ENCODE results near the gene EP400. TPM values are rescaled to one million over a fixed set of nuclear protein-coding genes. Genes with fewer than 3 reads are reported as not detected.
A peak's percentile ranks its signal among the peaks of the same experiment; 100 is the strongest.

The EP400 gene
- total RNA-seq, 4 donors from 2014 or later: 12.6 to 28.0 (median 22.8) TPM

GRCh38 chr12:132084621-132085290 lies 135.0 kb downstream of the EP400 start:
- Histone ChIP-seq H3K4me3 (peak overlapping the region; percentile 88 to 97), H3K9me3 (no peaks in the 10 kb centered on the region), H3K4me1 (peaks cover 0 to 30% (median 11%) of the 10 kb centered on the region in 3 donors), H3K27me3 (no peaks in the 10 kb centered on the region), H3K36me3 (peaks cover 0 to 19% of the 10 kb centered on the region in 2 donors), H3K27ac (peak overlapping the region; percentile 73 to 94 (median 92))
- peak; percentile 49 for TF ChIP-seq POLR2AphosphoS5 (IDR thresholded peaks at IDR 0.05)
- TF ChIP-seq CTCF (IDR thresholded peaks at IDR 0.05): no peak
- 4 to 10% methylated on average over 12 to 17 of the region's 49 CpGs for WGBS, 2 donors (ENCODE audit: low coverage in 1 of 2)
- peak; percentile 63 for ATAC-seq

- Histone ChIP-seq H3K36me3 (peaks cover 0 to 19% of the 10 kb centered on the region in 2 donors), H3K9me3 (no peaks in the 10 kb centered on the region), H3K4me3 (peak overlapping the region; percentile 88 to 97), H3K27ac (peak overlapping the region; percentile 16 to 94 (median 92)), H3K27me3 (no peaks in the 10 kb centered on the region), H3K4me1 (peaks cover 0 to 30% (median 11%) of the 10 kb centered on the region in 3 donors)
- 34 to 39% methylated on average over 3 to 4 of the region's 6 CpGs for WGBS, 2 donors (ENCODE audit: low coverage in 1 of 2)
- ATAC-seq: no peak
- TF ChIP-seq POLR2A (IDR thresholded peaks at IDR 0.05) (no peak), EP300 (IDR thresholded peaks at IDR 0.05) (no peak), POLR2AphosphoS5 (IDR thresholded peaks at IDR 0.05) (no peak), CTCF (IDR thresholded peaks at IDR 0.05) (no peak)
Observed at GRCh38 chr12:132085291-132085635, 135.5 kb downstream of the EP400 start.

- H3K4me1 ChIP-seq: peaks cover 0 to 23% (median 7%) of the 10 kb centered on the region in 3 donors
- WGBS, 2 donors (ENCODE audit: low coverage in 1 of 2): 83 to 92% methylated on average over 3 of the region's 4 CpGs
- TF ChIP-seq POLR2AphosphoS5 (IDR thresholded peaks at IDR 0.05) (no peak), CTCF (IDR thresholded peaks at IDR 0.05) (no peak), POLR2A (IDR thresholded peaks at IDR 0.05) (no peak)
- H3K9me3 ChIP-seq: no peaks in the 10 kb centered on the region
- no peak overlapping the region for H3K27ac ChIP-seq
- no peaks in the 10 kb centered on the region for H3K27me3 ChIP-seq
- no peak overlapping the region for H3K4me3 ChIP-seq
- peaks cover 0 to 27% of the 10 kb centered on the region in 2 donors for H3K36me3 ChIP-seq
- no peak for ATAC-seq
Observed at GRCh38 chr12:132089407-132089910, 139.7 kb downstream of the EP400 start.

GRCh38 chr12:132094269-132094891 lies 144.6 kb downstream of the EP400 start:
- 90 to 93% methylated on average over 3 to 10 of the region's 16 CpGs for WGBS, 2 donors (ENCODE audit: low coverage in 1 of 2)
- Histone ChIP-seq H3K4me1 (no peaks in the 10 kb centered on the region), H3K4me3 (no peak overlapping the region), H3K9me3 (no peaks in the 10 kb centered on the region), H3K27me3 (no peaks in the 10 kb centered on the region), H3K27ac (no peak overlapping the region), H3K36me3 (peaks cover 0 to 39% of the 10 kb centered on the region in 2 donors)
- TF ChIP-seq EP300 (IDR thresholded peaks at IDR 0.05) (no peak), POLR2AphosphoS5 (IDR thresholded peaks at IDR 0.05) (no peak), CTCF (IDR thresholded peaks at IDR 0.05) (no peak), POLR2A (IDR thresholded peaks at IDR 0.05) (no peak)
- no peak for ATAC-seq

Measured in gastroesophageal sphincter (tissue), 4 donors.